Stimulated activated CD4-positive, alpha-beta T cell treated with anti-CD3 and anti-CD28 coated beads, Interleukin-4, amount 100 ng/mL, for 48 hours (primary cell): Measurements from ENCODE around the gene CCDC178.
"Not testable (repeated sequence)": the region's sequence is repeated elsewhere in the genome, so short reads cannot be mapped to it uniquely, and the experiment has no call there.

Experiments
- DNase-seq, 2 donors: peaks; one replicate each; pipeline ENCODE4 v3.0.0-alpha.2; 2020; ENCODE audit warnings: low read depth in 2 of 2

Gene CCDC178

GRCh38 chr18:33231474-33232317, 208.8 kb downstream of the CCDC178 start:
- DNase-seq, result peak; percentile 47 to 49

- DNase-seq, result no peak
Observed at GRCh38 chr18:33212363-33212762, 228.2 kb downstream of the CCDC178 start.

- DNase-seq, result no peak
Observed at GRCh38 chr18:33210575-33211189, 229.8 kb downstream of the CCDC178 start.

- DNase-seq, result no peak
Observed at GRCh38 chr18:33205777-33206176, 234.7 kb downstream of the CCDC178 start.

- no peak for DNase-seq
Observed at GRCh38 chr18:33201509-33201926, 239.0 kb downstream of the CCDC178 start.

- no peak for DNase-seq
Observed at GRCh38 chr18:33195795-33196194, 244.7 kb downstream of the CCDC178 start.

GRCh38 chr18:33194793-33195192, 245.7 kb downstream of the CCDC178 start:
- DNase-seq, result no peak

GRCh38 chr18:33184958-33185357, 255.6 kb downstream of the CCDC178 start:
- DNase-seq, result no peak

- no peak for DNase-seq
Observed at GRCh38 chr18:33184175-33184574, 256.3 kb downstream of the CCDC178 start.

- no peak for DNase-seq
Observed at GRCh38 chr18:33183136-33183535, 257.4 kb downstream of the CCDC178 start.

GRCh38 chr18:33181016-33181415, 259.5 kb downstream of the CCDC178 start:
- no peak for DNase-seq

- no peak for DNase-seq
Observed at GRCh38 chr18:33169218-33169617, 271.3 kb downstream of the CCDC178 start.

- not testable (repeated sequence) for DNase-seq
Observed at GRCh38 chr18:33164121-33164520, 276.4 kb downstream of the CCDC178 start.

GRCh38 chr18:33161131-33161530, 279.4 kb downstream of the CCDC178 start:
- DNase-seq, result no peak

GRCh38 chr18:33159151-33159550, 281.4 kb downstream of the CCDC178 start:
- no peak for DNase-seq

GRCh38 chr18:33157893-33158292, 282.6 kb downstream of the CCDC178 start:
- no peak for DNase-seq

GRCh38 chr18:33156906-33157470, 283.5 kb downstream of the CCDC178 start:
- no peak for DNase-seq

- DNase-seq, result no peak
Observed at GRCh38 chr18:33154049-33154448, 286.5 kb downstream of the CCDC178 start.

GRCh38 chr18:33152376-33152775, 288.1 kb downstream of the CCDC178 start:
- DNase-seq, result no peak

- not testable (repeated sequence) for DNase-seq
Observed at GRCh38 chr18:33147811-33148210, 292.7 kb downstream of the CCDC178 start.

- no peak for DNase-seq
Observed at GRCh38 chr18:33146014-33146413, 294.5 kb downstream of the CCDC178 start.

- no peak for DNase-seq
Observed at GRCh38 chr18:33135951-33136660, 304.4 kb downstream of the CCDC178 start.
